CD4-positive, alpha-beta T cell (primary cell): ENCODE measurements around the gene ITPRIPL2. TPM values are rescaled to one million over a fixed set of nuclear protein-coding genes. Genes with fewer than 3 reads are reported as not detected.

ENCODE experiments used
- ATAC-seq: fragments of 200-7000 bp; cut with Tn5 transposase; one replicate; pipeline ENCODE4 v1.10.0; 2022; ENCODE audit warnings: mild to moderate bottlenecking; ENCODE audit not compliant: poor library complexity
- CTCF ChIA-PET: fragments of 350-600 bp; sonication (Branson Sonifier 250); formaldehyde crosslinking; loops from one replicate; lab custom pipeline; 2021; ENCODE audit warnings: antibody characterized with exemption, inconsistent platforms; lab: Charles Lee
- POLR2A ChIA-PET: fragments of 350-600 bp; sonication (Branson Sonifier 250); formaldehyde crosslinking; loops from one replicate; lab custom pipeline; 2021; ENCODE audit warnings: antibody characterized with exemption, inconsistent platforms; lab: Charles Lee
- DNase-seq, 14 experiments: peaks; one replicate each; pipeline ENCODE4 v3.0.0-alpha.2; 2013 to 2020; ENCODE audit warnings: mixed read lengths in 2 of 14
- H3K27ac ChIP-seq, 2 donors: one replicate each; pipeline versions ENCODE4 v1.5.1 to v1.7.0; 2013; ENCODE audit warnings: low read length in 2 of 2, low read depth in 1 of 2, mild to moderate bottlenecking in 1 of 2
- H3K27me3 ChIP-seq, 2 experiments: 1 replicate in 1 of 2; 2 replicates in 1 of 2; pipeline versions ENCODE4 v1.6.1 to v1.7.0; 2013; ENCODE audit warnings: low read length in 2 of 2, control low read depth in 1 of 2, mild to moderate bottlenecking in 1 of 2, moderate library complexity in 1 of 2; ENCODE audit not compliant: insufficient read depth in 2 of 2, control insufficient read depth in 1 of 2
- H3K36me3 ChIP-seq: one replicate; pipeline ENCODE4 v1.6.1; 2013; ENCODE audit warnings: low read length, control low read depth; ENCODE audit not compliant: insufficient read depth
- H3K4me1 ChIP-seq: one replicate; pipeline ENCODE4 v1.6.1; 2013; ENCODE audit warnings: low read length, control low read depth; ENCODE audit not compliant: insufficient read depth
- H3K4me3 ChIP-seq: one replicate; pipeline ENCODE4 v1.5.1; 2013; ENCODE audit warnings: mild to moderate bottlenecking, low read length, moderate library complexity
- H3K9me3 ChIP-seq, 2 experiments: 1 replicate in 1 of 2; 2 replicates in 1 of 2; pipeline versions ENCODE4 v1.6.1 to v1.7.0; 2013; ENCODE audit warnings: low read length in 2 of 2, mild to moderate bottlenecking in 2 of 2, control low read depth in 1 of 2, moderate library complexity in 1 of 2; ENCODE audit not compliant: control insufficient read depth in 1 of 2, insufficient read depth in 1 of 2
- H3K27ac Mint-ChIP-seq: one replicate; pipeline ENCODE4 v1.8.0; 2020; ENCODE audit warnings: mixed read lengths
- H3K27me3 Mint-ChIP-seq: one replicate; pipeline ENCODE4 v1.8.0; 2021; ENCODE audit warnings: mixed read lengths
- H3K36me3 Mint-ChIP-seq: one replicate; pipeline ENCODE4 v1.8.0; 2021; ENCODE audit warnings: low read depth, mixed read lengths
- H3K4me1 Mint-ChIP-seq: one replicate; pipeline ENCODE4 v1.8.0; 2021; ENCODE audit warnings: low read depth, mixed read lengths
- H3K4me3 Mint-ChIP-seq: one replicate; pipeline ENCODE4 v1.8.0; 2020; ENCODE audit warnings: mild to moderate bottlenecking, mixed read lengths
- H3K9me3 Mint-ChIP-seq: one replicate; pipeline ENCODE4 v1.8.0; 2020; ENCODE audit warnings: mixed read lengths
- intact Hi-C, 2 experiments: fragments of 100-400 bp; cut with DNase I in 1 of 2; cut with micrococcal nuclease in 1 of 2; formaldehyde crosslinking; loops; one replicate each; pipeline versions ENCODE4 v1.15.1 to v1.9.0; 2023 to 2025; cut with DNase I, micrococcal nuclease
- polyA plus RNA-seq, 2 donors: library from polyadenylated mRNA; unstranded; fragments of 120-200 nt; gene quantifications; one replicate each; pipeline ENCODE4 v1.2.1, GENCODE V29; 2013
- total RNA-seq, 174 experiments: library from RNA in 2 of 174; stranded (reverse) in 2 of 174; gene quantifications; one replicate each; pipeline ENCODE4 v1.2.3 and lab custom pipeline; 2021 to 2026
- TF ChIP-seq, protein P1 (sequence below): fragments of 200-600 bp; IDR thresholded peaks from one replicate; pipeline ENCODE4 v1.8.0; 2022; ENCODE audit warnings: antibody characterized with exemption, mild to moderate bottlenecking

The ITPRIPL2 gene
- total RNA-seq, result under 1 TPM; 0.31 to 0.36 TPM
- 1.7 TPM for polyA plus RNA-seq (2013, experiment 1 of 2)
- polyA plus RNA-seq (2013, experiment 2 of 2), result 1.7 TPM
- total RNA-seq (lab: John Stamatoyannopoulos, UW), result 0.81 to 62.4 (median 5.6) reads per million in 172 experiments

DNA sequence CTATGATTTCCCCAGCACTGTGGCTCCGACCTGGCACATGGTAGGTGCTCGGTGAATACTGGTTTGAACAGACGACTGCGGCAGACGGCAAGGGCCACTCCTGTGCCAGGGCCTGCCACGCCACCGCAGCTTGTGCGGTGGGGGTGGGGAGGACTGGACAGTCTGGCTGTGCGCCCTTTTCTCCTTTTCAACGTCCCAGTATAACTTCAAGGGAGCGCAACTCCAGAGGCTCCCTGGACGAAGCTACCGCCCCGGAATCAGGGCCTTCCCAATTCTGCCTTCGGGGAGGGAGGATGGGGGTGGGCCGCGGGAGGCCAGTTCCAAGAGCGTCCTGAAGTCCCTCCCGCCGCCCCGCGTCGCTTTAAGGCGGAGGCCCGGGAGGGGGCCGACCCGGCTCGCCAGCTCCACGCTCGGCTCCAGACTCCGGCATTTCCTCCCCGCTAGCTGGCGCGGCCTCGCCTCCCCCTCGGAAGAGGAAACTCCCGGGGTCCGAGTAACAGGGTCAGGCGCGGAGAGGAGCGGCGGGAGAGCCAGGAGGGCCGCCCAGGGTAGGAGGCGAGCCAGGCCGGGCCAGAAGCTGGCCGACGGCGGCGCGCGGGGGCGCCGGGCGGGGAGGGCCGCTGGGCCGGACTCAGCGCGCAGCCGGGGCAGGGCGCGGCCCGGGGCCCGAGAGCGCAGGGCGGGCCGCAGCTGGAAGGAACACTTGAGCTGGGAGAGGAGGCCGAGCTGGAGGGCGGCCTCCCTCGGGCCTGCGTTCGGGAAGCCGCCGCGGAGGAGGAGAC lies at the start of gene ITPRIPL2:
Gene ITPRIPL2 (plus strand): TSS at position 388 of the 782 bp plus-strand sequence. CDS start 498 bp downstream, outside the sequence.
- no peak within 1 kb of the TSS for H3K27ac Mint-ChIP-seq
- DNase-seq (peak in 2 of 14 experiments; percentile 35 to 38), ATAC-seq (no peak)
- POLR2A ChIA-PET, result no interaction called here
- Histone ChIP-seq H3K9me3 (peaks cover 0 to 12% of the 10 kb centered on the region in 2 experiments), H3K27me3 (peaks cover 19 to 22% of the 10 kb centered on the region in 2 experiments), H3K4me3 (peak within 1 kb of the TSS; percentile 39), H3K4me1 (peaks cover 19% of the 10 kb centered on the region), H3K36me3 (no peaks in the 10 kb centered on the region), H3K27ac (no peak within 1 kb of the TSS)
- H3K4me1 Mint-ChIP-seq, result peaks cover 10% of the 10 kb centered on the region
- TF ChIP-seq, protein P1, sequence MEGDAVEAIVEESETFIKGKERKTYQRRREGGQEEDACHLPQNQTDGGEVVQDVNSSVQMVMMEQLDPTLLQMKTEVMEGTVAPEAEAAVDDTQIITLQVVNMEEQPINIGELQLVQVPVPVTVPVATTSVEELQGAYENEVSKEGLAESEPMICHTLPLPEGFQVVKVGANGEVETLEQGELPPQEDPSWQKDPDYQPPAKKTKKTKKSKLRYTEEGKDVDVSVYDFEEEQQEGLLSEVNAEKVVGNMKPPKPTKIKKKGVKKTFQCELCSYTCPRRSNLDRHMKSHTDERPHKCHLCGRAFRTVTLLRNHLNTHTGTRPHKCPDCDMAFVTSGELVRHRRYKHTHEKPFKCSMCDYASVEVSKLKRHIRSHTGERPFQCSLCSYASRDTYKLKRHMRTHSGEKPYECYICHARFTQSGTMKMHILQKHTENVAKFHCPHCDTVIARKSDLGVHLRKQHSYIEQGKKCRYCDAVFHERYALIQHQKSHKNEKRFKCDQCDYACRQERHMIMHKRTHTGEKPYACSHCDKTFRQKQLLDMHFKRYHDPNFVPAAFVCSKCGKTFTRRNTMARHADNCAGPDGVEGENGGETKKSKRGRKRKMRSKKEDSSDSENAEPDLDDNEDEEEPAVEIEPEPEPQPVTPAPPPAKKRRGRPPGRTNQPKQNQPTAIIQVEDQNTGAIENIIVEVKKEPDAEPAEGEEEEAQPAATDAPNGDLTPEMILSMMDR, result no peak
- intact Hi-C loops, result no loop called here
- CTCF ChIA-PET, result no interaction called here
- H3K9me3 Mint-ChIP-seq, result no peaks in the 10 kb centered on the region
- H3K4me3 Mint-ChIP-seq, result no peak within 1 kb of the TSS
- no peaks in the 10 kb centered on the region for H3K36me3 Mint-ChIP-seq
- H3K27me3 Mint-ChIP-seq, result peaks cover 54% of the 10 kb centered on the region

DNA sequence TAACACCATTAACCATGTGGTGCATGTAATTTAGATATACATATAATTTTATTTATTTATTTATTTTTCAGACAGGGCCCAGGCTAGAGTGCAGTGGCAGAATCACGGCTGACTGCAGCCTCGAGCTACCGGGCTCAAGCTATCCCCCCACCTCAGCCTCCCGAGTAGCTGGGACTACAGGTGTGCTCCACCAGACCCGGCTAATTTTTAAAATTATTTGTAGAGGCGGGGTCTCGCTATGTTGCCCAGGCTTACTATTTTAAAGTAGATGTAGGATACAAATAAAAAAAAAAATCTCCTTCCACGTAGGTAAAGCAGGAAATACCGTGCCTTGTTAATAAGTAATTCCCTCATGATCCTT lies 46.8 kb upstream of the ITPRIPL2 start:
- no peak for DNase-seq
- Histone ChIP-seq H3K27ac (peak overlapping the region; percentile 99 to 100), H3K4me3 (no peak overlapping the region), H3K36me3 (no peaks in the 10 kb centered on the region), H3K27me3 (no peaks in the 10 kb centered on the region), H3K9me3 (no peaks in the 10 kb centered on the region), H3K4me1 (peaks cover 12% of the 10 kb centered on the region)
- ChIA-PET POLR2A (interaction anchor here (0.8 to 2.2 kb wide), 8 partner anchors 18 to 489 kb away, joined by 3 to 16 read pairs (median 4); partner anchors contain the start of genes ARL6IP1, CCP110, RPS15A and SMG1), CTCF (interaction anchor here (1.0 to 1.5 kb wide), 2 partner anchors 20 to 488 kb away, joined by 7 to 8 read pairs; partner anchors contain the start of gene VPS35L)
- H3K27me3 Mint-ChIP-seq, result no peaks in the 10 kb centered on the region
- intact Hi-C loops, result loop anchor here (2.0 to 10.0 kb wide), 10 partner anchors 265 to 1838 kb away; partner anchors contain the start of genes CCP110 (in 2 of the 2), GDE1 (in 2 of the 2), VPS35L (in 2 of the 2) and ARL6IP1 (in 1 of the 2)
- H3K27ac Mint-ChIP-seq, result peak overlapping the region; percentile 86
- H3K36me3 Mint-ChIP-seq, result peaks cover 10% of the 10 kb centered on the region
- peaks cover 15% of the 10 kb centered on the region for H3K4me1 Mint-ChIP-seq
- peak overlapping the region; percentile 96 for H3K4me3 Mint-ChIP-seq
- TF ChIP-seq, protein P1, result no peak
- H3K9me3 Mint-ChIP-seq, result no peaks in the 10 kb centered on the region
- no peak for ATAC-seq

DNA sequence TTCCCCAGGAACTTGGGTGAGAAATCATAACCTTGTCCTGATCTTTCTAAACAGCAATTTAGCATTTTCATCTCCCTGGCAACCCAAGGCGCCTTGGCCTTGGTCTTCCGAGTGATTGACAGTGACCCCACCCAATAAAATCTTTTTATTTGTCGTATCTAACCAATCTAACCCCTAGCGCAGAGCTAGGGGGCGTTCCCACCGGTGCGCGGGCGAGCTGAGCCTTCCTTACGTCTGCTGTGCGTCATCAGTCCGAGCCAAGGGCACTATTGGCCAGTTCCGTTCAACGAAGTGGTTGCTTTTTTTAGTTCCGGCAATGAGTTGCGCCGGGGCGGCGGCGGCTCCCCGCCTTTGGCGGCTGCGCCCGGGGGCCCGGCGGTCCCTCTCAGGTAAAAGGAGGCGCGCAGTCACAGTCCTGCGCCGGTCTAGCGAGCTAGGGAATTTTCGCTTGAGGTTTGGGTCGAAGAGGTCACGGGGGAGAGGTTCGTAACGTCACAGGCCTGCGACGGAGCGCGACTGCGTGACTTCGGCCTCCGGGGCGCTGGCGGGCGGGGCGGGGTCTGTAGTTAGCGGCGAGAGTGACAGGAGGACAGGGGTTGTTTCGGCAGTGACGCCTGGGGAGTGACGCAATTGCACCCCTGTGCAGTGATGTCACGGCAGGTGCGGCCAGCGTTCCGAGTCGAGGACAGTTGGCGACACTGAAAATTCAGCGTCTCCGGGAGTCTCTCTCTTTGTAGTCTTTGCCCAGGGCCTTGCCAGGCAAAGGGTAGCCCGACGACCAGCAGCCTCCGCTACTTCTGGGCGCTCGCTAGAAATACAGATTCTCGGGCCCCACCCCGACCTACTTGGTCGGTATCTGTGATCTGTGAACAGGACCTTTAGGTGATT lies 46.2 kb upstream of the ITPRIPL2 start, which contains the start of gene COQ7:
Gene COQ7 (plus strand): TSS at position 266 of the 888 bp plus-strand sequence. CDS start 51 bp downstream, at position 317.
- POLR2A ChIA-PET, result interaction anchor here (0.7 to 2.2 kb wide), 9 partner anchors 18 to 488 kb away, joined by 3 to 16 read pairs (median 4); partner anchors contain the start of genes ARL6IP1, CCP110, RPS15A and SMG1
- H3K36me3 Mint-ChIP-seq, result peaks cover 16% of the 10 kb centered on the region
- Histone ChIP-seq H3K27ac (peak within 1 kb of the TSS; percentile 99 to 100), H3K4me1 (peaks cover 12% of the 10 kb centered on the region), H3K36me3 (peaks cover 3% of the 10 kb centered on the region), H3K9me3 (no peaks in the 10 kb centered on the region), H3K4me3 (peak within 1 kb of the TSS; percentile 84), H3K27me3 (no peaks in the 10 kb centered on the region)
- TF ChIP-seq, protein P1, result no peak
- CTCF ChIA-PET, result interaction anchor here (0.7 to 1.5 kb wide), 3 partner anchors 19 to 487 kb away, joined by 3 to 8 read pairs (median 7); partner anchors contain the start of gene VPS35L
- H3K9me3 Mint-ChIP-seq, result no peaks in the 10 kb centered on the region
- peaks cover 15% of the 10 kb centered on the region for H3K4me1 Mint-ChIP-seq
- H3K27ac Mint-ChIP-seq, result peak within 1 kb of the TSS; percentile 86
- DNase-seq (peak; percentile 93 to 100 (median 97)), ATAC-seq (peak; percentile 86)
- intact Hi-C loops, result loop anchor here (2.0 to 10.0 kb wide), 10 partner anchors 265 to 1837 kb away; partner anchors contain the start of genes CCP110 (in 2 of the 2), GDE1 (in 2 of the 2), VPS35L (in 2 of the 2) and ARL6IP1 (in 1 of the 2)
- peak within 1 kb of the TSS; percentile 96 for H3K4me3 Mint-ChIP-seq
- no peaks in the 10 kb centered on the region for H3K27me3 Mint-ChIP-seq
